PC-9 (cell line): ENCODE data around the gene GADD45A.

Experiments
- EZH2 ChIP-seq: fragments of 200-600 bp; sonication (generic); IDR thresholded peaks from 2 replicates; pipeline ENCODE4 v1.8.0; 2017; ENCODE audit warnings: antibody characterized with exemption, low read depth
- TF ChIP-seq, protein P1 (sequence below): fragments of 200-600 bp; sonication (generic); conservative IDR thresholded peaks from 2 replicates; pipeline ENCODE4 v1.6.1; 2017; ENCODE audit warnings: mixed run types, antibody characterized with exemption, mild to moderate bottlenecking, moderate library complexity

DNA sequence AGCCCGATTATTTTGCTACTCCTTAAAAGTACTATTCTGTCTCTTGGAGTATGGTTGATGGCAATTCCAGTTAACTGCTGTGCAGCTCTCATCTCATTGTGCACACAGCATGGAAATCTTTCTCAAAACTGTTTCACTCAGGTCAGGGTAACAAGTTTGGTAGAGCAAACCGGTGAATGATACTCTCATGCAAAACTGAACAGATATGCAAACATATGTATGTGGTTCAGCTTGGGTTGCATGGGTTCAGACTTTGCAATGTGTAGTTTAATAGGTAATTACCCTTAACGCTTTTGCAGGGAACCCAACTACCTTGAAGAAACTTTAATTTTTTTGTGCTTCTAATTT is 2.2 kb downstream of the GADD45A start:
- TF ChIP-seq, protein P1, sequence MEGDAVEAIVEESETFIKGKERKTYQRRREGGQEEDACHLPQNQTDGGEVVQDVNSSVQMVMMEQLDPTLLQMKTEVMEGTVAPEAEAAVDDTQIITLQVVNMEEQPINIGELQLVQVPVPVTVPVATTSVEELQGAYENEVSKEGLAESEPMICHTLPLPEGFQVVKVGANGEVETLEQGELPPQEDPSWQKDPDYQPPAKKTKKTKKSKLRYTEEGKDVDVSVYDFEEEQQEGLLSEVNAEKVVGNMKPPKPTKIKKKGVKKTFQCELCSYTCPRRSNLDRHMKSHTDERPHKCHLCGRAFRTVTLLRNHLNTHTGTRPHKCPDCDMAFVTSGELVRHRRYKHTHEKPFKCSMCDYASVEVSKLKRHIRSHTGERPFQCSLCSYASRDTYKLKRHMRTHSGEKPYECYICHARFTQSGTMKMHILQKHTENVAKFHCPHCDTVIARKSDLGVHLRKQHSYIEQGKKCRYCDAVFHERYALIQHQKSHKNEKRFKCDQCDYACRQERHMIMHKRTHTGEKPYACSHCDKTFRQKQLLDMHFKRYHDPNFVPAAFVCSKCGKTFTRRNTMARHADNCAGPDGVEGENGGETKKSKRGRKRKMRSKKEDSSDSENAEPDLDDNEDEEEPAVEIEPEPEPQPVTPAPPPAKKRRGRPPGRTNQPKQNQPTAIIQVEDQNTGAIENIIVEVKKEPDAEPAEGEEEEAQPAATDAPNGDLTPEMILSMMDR, result no peak
- TF ChIP-seq EZH2, result no peak
